Type B pancreatic cell (in vitro differentiated cells): ENCODE measurements around the gene ZNF624. TPM values are rescaled to one million over a fixed set of nuclear protein-coding genes. Genes with fewer than 3 reads are reported as not detected.

Experiments
- DNase-seq: peaks from one replicate; pipeline ENCODE4 v3.0.0; 2021; ENCODE audit warnings: mixed read lengths; ENCODE audit not compliant: unreplicated experiment; ENCODE audit errors: extremely low spot score
- H3K27ac Mint-ChIP-seq: 2 replicates; pipeline ENCODE4 v1.8.0; 2021; ENCODE audit warnings: mild to moderate bottlenecking, mixed read lengths
- H3K27me3 Mint-ChIP-seq: 2 replicates; pipeline ENCODE4 v1.8.0; 2021; ENCODE audit warnings: mixed read lengths
- H3K36me3 Mint-ChIP-seq: 2 replicates; pipeline ENCODE4 v1.8.0; 2021; ENCODE audit warnings: mixed read lengths
- H3K4me1 Mint-ChIP-seq: one replicate; pipeline ENCODE4 v1.8.0; 2021; ENCODE audit warnings: mixed read lengths; ENCODE audit not compliant: unreplicated experiment
- H3K4me3 Mint-ChIP-seq: 2 replicates; pipeline ENCODE4 v1.8.0; 2021; ENCODE audit warnings: mild to moderate bottlenecking, mixed read lengths
- H3K9me3 Mint-ChIP-seq: 2 replicates; pipeline ENCODE4 v1.8.0; 2021; ENCODE audit warnings: mixed read lengths
- total RNA-seq: library from RNA; stranded (reverse); gene quantifications from 2 replicates; pipeline ENCODE4 v1.2.1, GENCODE V29; 2021; ENCODE audit warnings: low replicate concordance
- TF ChIP-seq, protein P1 (sequence below): fragments of 200-600 bp; sonication (generic); conservative IDR thresholded peaks from 2 replicates; pipeline ENCODE4 v1.5.0; 2021; ENCODE audit warnings: antibody characterized with exemption, mild to moderate bottlenecking

The ZNF624 gene
- total RNA-seq, 1 donor from 2014 or later: 9.1 TPM

DNA sequence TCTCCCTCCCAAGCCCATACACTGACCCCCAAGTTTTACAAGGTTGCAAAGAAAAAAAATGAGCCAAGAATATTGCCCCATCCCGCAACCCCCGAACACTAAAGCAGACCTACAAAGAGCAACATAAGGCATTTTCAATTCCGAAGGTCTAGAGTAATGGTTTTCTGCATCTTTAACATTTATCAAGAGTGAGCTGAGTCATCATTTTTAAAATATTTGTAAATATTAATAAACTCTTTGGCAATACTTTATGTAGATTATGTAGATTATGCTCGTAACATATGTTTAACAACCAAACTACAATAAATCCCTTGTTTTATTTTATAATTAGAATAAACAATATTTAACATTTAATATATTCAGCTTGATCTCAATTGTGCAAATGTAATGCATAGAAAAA is 1.4 kb downstream of the ZNF624 start:
- no peak for DNase-seq
- H3K27ac Mint-ChIP-seq: peak overlapping the region; percentile 49
- TF ChIP-seq, protein P1, sequence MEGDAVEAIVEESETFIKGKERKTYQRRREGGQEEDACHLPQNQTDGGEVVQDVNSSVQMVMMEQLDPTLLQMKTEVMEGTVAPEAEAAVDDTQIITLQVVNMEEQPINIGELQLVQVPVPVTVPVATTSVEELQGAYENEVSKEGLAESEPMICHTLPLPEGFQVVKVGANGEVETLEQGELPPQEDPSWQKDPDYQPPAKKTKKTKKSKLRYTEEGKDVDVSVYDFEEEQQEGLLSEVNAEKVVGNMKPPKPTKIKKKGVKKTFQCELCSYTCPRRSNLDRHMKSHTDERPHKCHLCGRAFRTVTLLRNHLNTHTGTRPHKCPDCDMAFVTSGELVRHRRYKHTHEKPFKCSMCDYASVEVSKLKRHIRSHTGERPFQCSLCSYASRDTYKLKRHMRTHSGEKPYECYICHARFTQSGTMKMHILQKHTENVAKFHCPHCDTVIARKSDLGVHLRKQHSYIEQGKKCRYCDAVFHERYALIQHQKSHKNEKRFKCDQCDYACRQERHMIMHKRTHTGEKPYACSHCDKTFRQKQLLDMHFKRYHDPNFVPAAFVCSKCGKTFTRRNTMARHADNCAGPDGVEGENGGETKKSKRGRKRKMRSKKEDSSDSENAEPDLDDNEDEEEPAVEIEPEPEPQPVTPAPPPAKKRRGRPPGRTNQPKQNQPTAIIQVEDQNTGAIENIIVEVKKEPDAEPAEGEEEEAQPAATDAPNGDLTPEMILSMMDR: no peak
- peaks cover 16% of the 10 kb centered on the region for H3K36me3 Mint-ChIP-seq
- H3K9me3 Mint-ChIP-seq: no peaks in the 10 kb centered on the region
- peak overlapping the region; percentile 89 for H3K4me3 Mint-ChIP-seq
- peaks cover 4% of the 10 kb centered on the region for H3K27me3 Mint-ChIP-seq
- peaks cover 17% of the 10 kb centered on the region for H3K4me1 Mint-ChIP-seq

DNA sequence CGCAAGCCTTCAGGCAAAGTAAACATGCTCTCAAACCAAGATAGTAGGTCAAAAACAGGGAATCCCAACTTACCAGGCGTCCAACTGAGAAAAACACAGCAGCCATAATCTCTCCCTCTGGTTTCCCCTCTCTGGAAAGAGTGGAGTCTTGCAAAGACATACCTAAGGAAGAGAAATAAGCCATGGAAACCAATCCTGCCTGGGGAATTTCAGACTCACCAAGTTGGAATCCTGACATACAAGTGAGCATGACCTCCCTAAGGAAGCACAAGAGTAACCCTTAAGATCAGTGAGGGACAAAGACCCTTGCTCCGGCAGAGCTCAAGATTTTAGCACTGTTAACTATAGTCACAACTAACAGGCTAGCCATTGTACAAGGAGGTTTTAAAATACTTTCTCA is 4.1 kb downstream of the ZNF624 start:
- Mint-ChIP-seq H3K27ac (no peak overlapping the region), H3K27me3 (peaks cover 3% of the 10 kb centered on the region), H3K4me3 (no peak overlapping the region), H3K36me3 (peaks cover 18% of the 10 kb centered on the region), H3K9me3 (no peaks in the 10 kb centered on the region), H3K4me1 (peaks cover 17% of the 10 kb centered on the region)
- DNase-seq: no peak
- TF ChIP-seq, protein P1: no peak

DNA sequence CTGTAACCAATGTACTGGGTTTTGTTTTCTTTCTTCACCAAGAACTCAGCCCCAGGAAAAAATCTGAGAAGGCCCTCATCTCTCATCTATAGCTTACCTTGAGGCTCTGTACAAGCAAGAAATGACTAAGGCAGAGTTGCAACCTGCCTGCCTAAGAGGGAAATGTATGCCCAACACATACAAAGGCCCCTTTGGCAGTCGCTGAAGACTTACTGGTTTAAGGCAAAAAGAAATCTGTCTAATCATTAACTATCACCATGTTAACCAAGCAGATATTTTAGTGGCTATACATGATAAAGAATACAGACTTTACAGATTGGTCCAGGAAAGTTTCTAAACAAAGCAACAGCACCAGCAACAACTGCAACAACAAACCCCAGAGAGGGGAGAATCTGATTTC is 14.2 kb downstream of the ZNF624 start:
- Mint-ChIP-seq H3K4me1 (no peaks in the 10 kb centered on the region), H3K27me3 (no peaks in the 10 kb centered on the region), H3K9me3 (peaks cover 5% of the 10 kb centered on the region), H3K4me3 (no peak overlapping the region), H3K27ac (no peak overlapping the region), H3K36me3 (peaks cover 55% of the 10 kb centered on the region)
- TF ChIP-seq, protein P1: no peak
- DNase-seq: no peak

DNA sequence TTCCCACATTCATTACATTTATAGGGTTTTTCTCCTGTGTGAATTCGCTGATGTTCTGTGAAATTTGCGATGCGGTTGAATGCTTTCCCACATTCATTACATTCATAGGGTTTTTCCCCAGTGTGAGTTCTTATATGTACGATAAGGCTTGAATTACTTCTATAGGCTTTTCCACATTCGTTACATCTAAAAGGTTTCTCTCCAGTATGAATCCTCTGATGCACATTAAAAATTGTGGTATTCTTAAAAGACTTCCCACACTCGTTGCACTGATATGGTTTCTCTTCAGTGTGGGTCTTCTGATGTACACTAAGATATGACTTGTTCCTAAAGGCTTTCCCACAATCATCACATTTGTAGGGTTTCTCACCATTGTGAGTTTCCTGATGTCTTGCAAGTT is 30.4 kb downstream of the ZNF624 start:
- Mint-ChIP-seq H3K4me1 (no peaks in the 10 kb centered on the region), H3K27ac (no peak overlapping the region), H3K27me3 (no peaks in the 10 kb centered on the region), H3K9me3 (peaks cover 35% of the 10 kb centered on the region), H3K36me3 (peaks cover 54% of the 10 kb centered on the region), H3K4me3 (no peak overlapping the region)
- TF ChIP-seq, protein P1: no peak
- no peak for DNase-seq

DNA sequence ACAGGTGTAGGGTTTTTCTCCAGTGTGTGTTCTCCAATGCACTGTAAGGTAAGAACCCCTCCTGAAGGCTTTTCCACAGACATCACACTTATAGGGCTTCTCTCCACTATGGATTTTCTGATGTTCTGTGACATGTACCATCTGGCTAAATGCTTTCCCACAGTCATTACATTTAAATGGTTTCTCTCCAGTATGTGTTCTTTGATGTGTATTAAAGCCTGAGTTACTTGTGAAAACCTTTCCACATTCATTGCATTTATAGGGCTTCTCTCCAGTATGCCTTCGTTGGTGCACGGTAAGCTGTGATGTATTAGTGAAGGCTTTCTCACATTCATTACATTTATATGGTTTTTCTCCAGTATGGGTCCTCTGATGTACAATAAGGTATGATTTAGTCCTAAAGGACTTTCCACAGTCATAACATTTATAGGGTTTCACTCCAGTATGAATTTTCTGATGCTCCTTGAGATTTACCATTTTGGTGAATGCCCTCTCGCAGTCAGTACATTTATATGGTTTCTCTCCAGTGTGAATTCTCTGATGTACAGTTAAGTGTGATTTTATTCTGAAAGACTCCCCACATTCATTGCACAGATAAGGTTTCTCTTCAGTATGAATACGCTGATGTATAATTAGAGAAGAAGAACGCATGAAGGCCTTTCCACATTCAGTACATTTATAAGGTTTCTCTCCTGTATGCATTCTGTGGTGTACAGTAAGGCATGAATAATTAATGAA is 30.9 kb downstream of the ZNF624 start:
- H3K27ac Mint-ChIP-seq: no peak overlapping the region
- no peak overlapping the region for H3K4me3 Mint-ChIP-seq
- no peaks in the 10 kb centered on the region for H3K27me3 Mint-ChIP-seq
- H3K36me3 Mint-ChIP-seq: peaks cover 51% of the 10 kb centered on the region
- TF ChIP-seq, protein P1: no peak
- DNase-seq: no peak
- H3K9me3 Mint-ChIP-seq: peaks cover 34% of the 10 kb centered on the region
- no peaks in the 10 kb centered on the region for H3K4me1 Mint-ChIP-seq
